Stimulated activated CD4-positive, alpha-beta T cell treated with anti-CD3 and anti-CD28 coated beads, Interleukin-4, amount 100 ng/mL, for 1 hour (primary cell): ENCODE measurements around the gene SUMO3.

Experiments
- DNase-seq: peaks from one replicate; pipeline ENCODE4 v3.0.0-alpha.2; 2020

SUMO3 gene

GRCh38 chr21:44778094-44778493 is 39.8 kb downstream of the SUMO3 start:
- no peak for DNase-seq

GRCh38 chr21:44774972-44775371 is 42.9 kb downstream of the SUMO3 start:
- DNase-seq = no peak

- DNase-seq = no peak
These were observed 44.5 kb downstream of the SUMO3 start for GRCh38 chr21:44773291-44773932.

- no peak for DNase-seq
These were observed 45.9 kb downstream of the SUMO3 start for GRCh38 chr21:44771896-44772525.

GRCh38 chr21:44767834-44768831 is 49.7 kb downstream of the SUMO3 start:
- no peak for DNase-seq

- DNase-seq = no peak
These were observed 51.0 kb downstream of the SUMO3 start for GRCh38 chr21:44766818-44767354.

- DNase-seq = no peak
These were observed 51.6 kb downstream of the SUMO3 start for GRCh38 chr21:44766014-44766817.

- no peak for DNase-seq
These were observed 52.4 kb downstream of the SUMO3 start for GRCh38 chr21:44765231-44766013.

- DNase-seq = no peak
These were observed 53.3 kb downstream of the SUMO3 start for GRCh38 chr21:44764319-44765230.

- no peak for DNase-seq
These were observed 54.2 kb downstream of the SUMO3 start for GRCh38 chr21:44763451-44764318.

- DNase-seq = no peak
These were observed 54.8 kb downstream of the SUMO3 start for GRCh38 chr21:44763050-44763378.

GRCh38 chr21:44762221-44763049 is 55.4 kb downstream of the SUMO3 start:
- no peak for DNase-seq

- no peak for DNase-seq
These were observed 56.1 kb downstream of the SUMO3 start for GRCh38 chr21:44761747-44762208.

- DNase-seq = peak; percentile 31
These were observed 56.7 kb downstream of the SUMO3 start for GRCh38 chr21:44761011-44761729.

- DNase-seq = no peak
These were observed 57.5 kb downstream of the SUMO3 start for GRCh38 chr21:44760376-44760775.

GRCh38 chr21:44759628-44760285 is 58.1 kb downstream of the SUMO3 start:
- DNase-seq = no peak
